Measurements from ENCODE around the gene OPN4. TPM values are rescaled to one million over a fixed set of nuclear protein-coding genes. Genes with fewer than 3 reads are reported as not detected.

Gene OPN4
- total RNA-seq, 1 donor from 2014 or later, result not detected

DNA sequence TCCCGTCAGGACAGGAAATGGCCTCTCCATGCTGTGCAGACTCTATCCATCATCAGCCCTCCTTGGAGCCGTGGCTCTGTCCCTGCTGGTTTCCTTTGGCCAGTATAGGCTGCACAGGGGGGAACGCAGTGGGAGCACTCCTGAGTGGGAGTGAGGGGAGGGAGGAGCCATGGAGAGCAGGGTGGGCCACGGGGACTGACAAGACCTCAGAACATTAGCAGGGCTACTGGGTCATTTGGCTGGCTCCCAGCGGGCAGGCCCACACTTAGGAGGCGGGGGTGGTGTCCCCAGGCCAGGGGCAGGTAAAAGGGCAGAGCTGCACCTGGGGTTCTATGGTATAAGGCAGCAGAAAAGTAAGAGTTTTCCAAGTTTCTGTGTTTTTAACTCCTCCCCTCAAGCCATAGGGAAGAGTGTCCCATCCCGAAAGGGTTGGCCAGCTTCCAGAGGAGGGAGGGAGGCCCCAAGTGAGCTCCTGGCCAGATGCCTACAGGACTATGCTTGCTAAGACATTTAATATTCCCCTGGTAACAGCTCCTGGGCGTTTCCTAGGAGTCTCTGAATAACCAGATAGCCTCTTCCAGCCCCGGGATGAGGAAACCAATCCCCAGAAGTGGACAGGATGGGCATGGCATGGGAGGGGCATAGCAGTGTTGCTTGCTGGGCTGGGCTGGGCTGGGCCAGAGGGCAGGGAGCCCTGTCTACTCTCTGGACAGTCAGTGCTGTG is 5.5 kb upstream of the OPN4 start:
- H3K27me3 ChIP-seq, result no peaks in the 10 kb centered on the region
- peak; percentile 65 for ATAC-seq
- intact Hi-C loops (cut with DNase I), result no loop called here

DNA sequence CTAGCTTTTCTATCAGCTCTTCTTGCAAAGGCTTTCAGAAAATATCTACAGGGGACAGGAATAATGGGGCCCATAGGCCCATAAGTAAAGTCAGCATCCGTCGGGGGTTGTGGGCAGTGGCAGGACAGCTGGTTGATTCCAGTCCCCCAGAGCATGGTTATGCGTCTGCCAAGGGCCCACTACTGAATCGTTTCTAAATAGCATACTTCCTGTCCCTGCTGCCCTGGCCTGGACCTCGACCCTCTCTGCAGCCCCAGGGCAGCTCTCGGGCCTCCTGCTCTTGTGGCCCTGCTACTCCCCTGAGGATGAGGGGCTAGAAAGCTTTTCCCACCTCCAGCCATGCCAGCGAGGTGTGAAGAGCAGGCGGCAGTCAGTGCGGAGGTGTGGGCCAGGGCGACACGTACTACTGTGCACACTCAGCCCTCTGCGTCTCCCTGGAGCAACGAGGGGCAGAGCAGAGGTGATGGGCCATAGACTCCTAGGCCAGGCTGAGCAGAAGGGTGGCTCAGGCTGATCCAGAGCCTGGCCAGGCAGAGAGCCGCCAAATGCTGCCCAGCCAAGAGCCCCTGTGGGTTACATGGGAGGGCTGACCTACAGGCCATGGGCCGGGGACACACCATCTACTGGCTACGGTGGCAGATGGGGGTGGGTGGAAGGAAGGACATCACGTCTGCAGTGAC is 4.7 kb upstream of the OPN4 start:
- no peaks in the 10 kb centered on the region for H3K36me3 ChIP-seq
- DNase-seq (no peak), ATAC-seq (no peak)

More for the DNA sequence above, 5.5 kb upstream of the OPN4 start:
- DNase-seq, result no peak
- Histone ChIP-seq H3K9me3 (no peaks in the 10 kb centered on the region), H3K4me3 (no peak overlapping the region), H3K4me1 (peaks cover 5% of the 10 kb centered on the region), H3K27ac (no peak overlapping the region), H3K36me3 (no peaks in the 10 kb centered on the region)
- TF ChIP-seq, protein P1, sequence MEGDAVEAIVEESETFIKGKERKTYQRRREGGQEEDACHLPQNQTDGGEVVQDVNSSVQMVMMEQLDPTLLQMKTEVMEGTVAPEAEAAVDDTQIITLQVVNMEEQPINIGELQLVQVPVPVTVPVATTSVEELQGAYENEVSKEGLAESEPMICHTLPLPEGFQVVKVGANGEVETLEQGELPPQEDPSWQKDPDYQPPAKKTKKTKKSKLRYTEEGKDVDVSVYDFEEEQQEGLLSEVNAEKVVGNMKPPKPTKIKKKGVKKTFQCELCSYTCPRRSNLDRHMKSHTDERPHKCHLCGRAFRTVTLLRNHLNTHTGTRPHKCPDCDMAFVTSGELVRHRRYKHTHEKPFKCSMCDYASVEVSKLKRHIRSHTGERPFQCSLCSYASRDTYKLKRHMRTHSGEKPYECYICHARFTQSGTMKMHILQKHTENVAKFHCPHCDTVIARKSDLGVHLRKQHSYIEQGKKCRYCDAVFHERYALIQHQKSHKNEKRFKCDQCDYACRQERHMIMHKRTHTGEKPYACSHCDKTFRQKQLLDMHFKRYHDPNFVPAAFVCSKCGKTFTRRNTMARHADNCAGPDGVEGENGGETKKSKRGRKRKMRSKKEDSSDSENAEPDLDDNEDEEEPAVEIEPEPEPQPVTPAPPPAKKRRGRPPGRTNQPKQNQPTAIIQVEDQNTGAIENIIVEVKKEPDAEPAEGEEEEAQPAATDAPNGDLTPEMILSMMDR (IDR thresholded peaks at IDR 0.05), result no peak

DNA sequence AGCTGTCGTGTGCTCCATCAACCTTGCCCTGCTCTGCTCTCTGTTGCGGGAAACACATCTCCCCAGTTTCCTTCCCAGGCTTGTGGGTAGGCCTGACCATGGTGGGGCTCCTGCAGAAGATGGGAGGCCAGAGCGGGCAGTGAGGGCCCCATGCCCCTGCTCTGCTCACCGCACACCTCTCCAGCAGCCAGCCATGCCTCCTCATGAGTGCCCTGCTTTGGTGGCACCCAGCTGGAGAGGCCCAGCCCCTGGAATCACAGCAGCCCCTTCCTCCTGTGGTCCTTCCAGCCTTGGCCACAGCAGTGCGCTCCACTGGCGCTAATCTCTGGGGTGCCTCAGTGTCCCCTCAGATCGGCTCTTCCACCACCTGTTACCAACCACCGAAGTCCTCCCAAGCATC is 4.2 kb upstream of the OPN4 start:
- Histone ChIP-seq H3K4me3 (no peak overlapping the region), H3K27me3 (no peaks in the 10 kb centered on the region), H3K27ac (no peak overlapping the region), H3K36me3 (no peaks in the 10 kb centered on the region), H3K4me1 (peaks cover 5% of the 10 kb centered on the region), H3K9me3 (no peaks in the 10 kb centered on the region)
- intact Hi-C loops (cut with DNase I), result no loop called here
- no peak for ATAC-seq
- DNase-seq, result no peak
- TF ChIP-seq, protein P1 (IDR thresholded peaks at IDR 0.05), result no peak

More for the DNA sequence above, 4.7 kb upstream of the OPN4 start:
- intact Hi-C loops (cut with DNase I), result no loop called here
- H3K9me3 ChIP-seq, result no peaks in the 10 kb centered on the region
- no peak overlapping the region for H3K4me3 ChIP-seq
- H3K27ac ChIP-seq, result no peak overlapping the region
- TF ChIP-seq, protein P1 (IDR thresholded peaks at IDR 0.05), result no peak
- peaks cover 5% of the 10 kb centered on the region for H3K4me1 ChIP-seq
- H3K27me3 ChIP-seq, result no peaks in the 10 kb centered on the region

DNA sequence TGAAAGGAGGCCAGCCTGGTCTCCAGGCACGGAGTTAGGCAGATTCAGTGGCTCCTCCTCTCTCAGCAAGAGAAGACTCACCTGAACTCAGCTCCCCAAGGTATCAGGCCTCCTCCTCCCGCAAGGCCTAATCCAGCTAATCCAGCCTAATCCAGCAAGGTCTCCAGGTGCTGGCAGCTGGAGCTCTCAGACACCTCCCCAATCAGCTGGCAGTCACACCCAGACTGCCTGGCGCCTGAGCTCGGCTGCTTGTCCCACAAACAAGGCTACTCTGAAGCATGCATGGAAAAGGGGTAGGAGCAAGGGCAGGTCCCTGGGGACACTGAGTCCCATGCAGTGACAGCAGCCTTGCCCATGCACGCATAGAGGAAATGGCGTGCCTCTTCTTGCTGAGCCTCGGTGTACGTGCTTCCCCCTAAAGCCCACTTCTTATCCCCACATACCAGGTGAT is 3.3 kb upstream of the OPN4 start:
- Histone ChIP-seq H3K27me3 (no peaks in the 10 kb centered on the region), H3K9me3 (no peaks in the 10 kb centered on the region), H3K4me3 (no peak overlapping the region), H3K36me3 (no peaks in the 10 kb centered on the region), H3K4me1 (peaks cover 5% of the 10 kb centered on the region), H3K27ac (no peak overlapping the region)
- DNase-seq (no peak), ATAC-seq (no peak)
- TF ChIP-seq, protein P1 (IDR thresholded peaks at IDR 0.05), result no peak
- intact Hi-C loops (cut with DNase I), result no loop called here

DNA sequence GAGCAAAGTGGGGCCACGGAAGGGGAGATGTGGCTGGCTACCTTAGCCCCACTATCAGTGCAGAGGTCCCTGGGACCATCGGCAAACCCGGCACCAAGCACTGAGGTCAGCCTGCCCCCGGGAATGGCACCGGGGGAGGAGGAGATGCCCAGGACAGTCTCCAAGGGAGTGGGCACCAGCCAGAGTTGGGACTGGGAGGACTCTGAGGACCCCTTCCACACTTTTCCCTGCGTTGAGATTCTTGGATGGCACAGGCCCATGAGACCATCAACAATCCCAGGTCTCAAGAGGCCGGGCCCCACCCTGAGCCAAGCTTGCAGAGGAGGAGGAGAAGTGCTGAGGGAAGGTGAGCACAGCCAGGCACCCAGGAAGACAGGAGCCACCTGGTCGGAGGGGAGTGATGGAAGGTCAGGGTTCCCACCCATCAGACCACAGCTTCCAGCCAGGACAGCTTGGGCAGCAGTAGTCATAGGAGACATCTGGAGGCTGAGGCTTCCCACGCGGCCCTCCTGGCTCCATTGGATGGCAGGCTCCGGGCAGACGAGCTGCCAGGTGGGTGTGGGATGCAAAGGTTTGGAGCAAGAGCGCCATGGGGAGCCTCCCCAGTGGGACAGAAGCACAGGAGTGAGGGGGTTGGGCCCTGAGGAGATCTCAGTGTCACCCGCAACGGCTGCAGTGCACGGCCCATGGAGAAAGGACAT is 2.6 kb upstream of the OPN4 start:
- DNase-seq (peak; percentile 57), ATAC-seq (no peak)
- Histone ChIP-seq H3K36me3 (no peaks in the 10 kb centered on the region), H3K4me1 (peaks cover 5% of the 10 kb centered on the region), H3K9me3 (no peaks in the 10 kb centered on the region), H3K4me3 (no peak overlapping the region), H3K27me3 (no peaks in the 10 kb centered on the region), H3K27ac (no peak overlapping the region)
- TF ChIP-seq, protein P1 (IDR thresholded peaks at IDR 0.05), result no peak
- intact Hi-C loops (cut with DNase I), result no loop called here

Measured in upper lobe of right lung (tissue), 1 donor.